SK-N-SH treated with all-trans-retinoic acid at 6 μM for 48 hours (cell line): ENCODE measurements around the gene SCAND1.

Experiments used
- ARNTL ChIP-seq: fragments of 450-650 bp; formaldehyde crosslinking; IDR thresholded peaks from 2 replicates; pipeline ENCODE4 v1.5.0; 2020; ENCODE audit warnings: low read depth, mild to moderate bottlenecking, moderate library complexity, borderline replicate concordance
- BACH2 ChIP-seq: fragments of 250-450 bp; sonication (Bioruptor Pico); IDR thresholded peaks from 2 replicates; pipeline ENCODE4 v1.9.0; 2021; ENCODE audit warnings: mild to moderate bottlenecking, borderline replicate concordance
- ESRRG ChIP-seq: fragments of 250-450 bp; sonication (Bioruptor Pico); IDR thresholded peaks from 2 replicates; pipeline ENCODE4 v1.6.1; 2021; ENCODE audit warnings: mild to moderate bottlenecking
- OSR1 ChIP-seq: fragments of 250-450 bp; sonication (Bioruptor Pico); IDR thresholded peaks from 2 replicates; pipeline ENCODE4 v1.8.0; 2022; ENCODE audit warnings: moderate library complexity, mild to moderate bottlenecking, inconsistent platforms
- PPARA ChIP-seq: fragments of 250-450 bp; sonication (Bioruptor Pico); IDR thresholded peaks from 2 replicates; pipeline ENCODE4 v1.5.0; 2020; ENCODE audit warnings: mild to moderate bottlenecking, borderline replicate concordance
- SNAI2 ChIP-seq: fragments of 250-450 bp; sonication (Bioruptor Pico); IDR thresholded peaks from 2 replicates; pipeline ENCODE4 v1.5.0; 2020; ENCODE audit warnings: mild to moderate bottlenecking, moderate library complexity
- TCF4 ChIP-seq: fragments of 250-450 bp; sonication (Bioruptor Pico); IDR thresholded peaks from 2 replicates; pipeline ENCODE4 v1.8.0; 2021; ENCODE audit warnings: mild to moderate bottlenecking, moderate library complexity, borderline replicate concordance
- TF ChIP-seq, protein P1 (sequence below): fragments of 250-450 bp; sonication (Bioruptor Pico); IDR thresholded peaks from 2 replicates; pipeline ENCODE4 v1.8.0; 2020; ENCODE audit warnings: mild to moderate bottlenecking, moderate library complexity, borderline replicate concordance
- TF ChIP-seq, protein P2 (sequence below): fragments of 250-450 bp; sonication (Bioruptor Pico); IDR thresholded peaks from 2 replicates; pipeline ENCODE4 v1.5.1; 2020; ENCODE audit warnings: low read depth, mild to moderate bottlenecking, moderate library complexity

DNA sequence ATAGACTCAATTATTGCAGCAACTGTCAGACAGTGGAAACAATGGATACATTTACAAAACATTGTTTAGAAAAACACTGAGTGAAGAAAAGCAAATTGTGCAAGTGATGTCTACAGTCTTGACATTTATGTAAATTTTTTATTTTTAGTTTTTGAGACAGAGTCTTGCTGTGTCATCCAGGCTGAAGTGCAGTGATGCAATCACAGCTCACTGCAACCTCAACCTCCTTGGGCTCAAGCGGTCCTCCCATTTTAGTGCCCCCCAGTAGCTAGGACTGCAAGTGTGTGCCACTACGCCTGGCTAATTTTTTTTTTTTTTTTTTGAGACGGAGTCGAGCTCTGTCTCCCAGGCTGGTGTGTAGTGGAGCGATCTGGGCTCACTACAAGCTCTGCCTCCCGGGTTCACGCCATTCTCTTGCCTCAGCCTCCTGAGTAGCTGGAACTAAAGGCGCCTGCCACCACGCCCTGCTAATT is 23.8 kb upstream of the SCAND1 start:
- TF ChIP-seq ESRRG (CRISPR knock-in tag) (no peak), OSR1 (no peak), ARNTL (CRISPR knock-in tag) (no peak), BACH2 (CRISPR knock-in tag) (no peak), TCF4 (CRISPR knock-in tag) (no peak), SNAI2 (CRISPR knock-in tag) (no peak), PPARA (CRISPR knock-in tag) (no peak)
- TF ChIP-seq, protein P1, sequence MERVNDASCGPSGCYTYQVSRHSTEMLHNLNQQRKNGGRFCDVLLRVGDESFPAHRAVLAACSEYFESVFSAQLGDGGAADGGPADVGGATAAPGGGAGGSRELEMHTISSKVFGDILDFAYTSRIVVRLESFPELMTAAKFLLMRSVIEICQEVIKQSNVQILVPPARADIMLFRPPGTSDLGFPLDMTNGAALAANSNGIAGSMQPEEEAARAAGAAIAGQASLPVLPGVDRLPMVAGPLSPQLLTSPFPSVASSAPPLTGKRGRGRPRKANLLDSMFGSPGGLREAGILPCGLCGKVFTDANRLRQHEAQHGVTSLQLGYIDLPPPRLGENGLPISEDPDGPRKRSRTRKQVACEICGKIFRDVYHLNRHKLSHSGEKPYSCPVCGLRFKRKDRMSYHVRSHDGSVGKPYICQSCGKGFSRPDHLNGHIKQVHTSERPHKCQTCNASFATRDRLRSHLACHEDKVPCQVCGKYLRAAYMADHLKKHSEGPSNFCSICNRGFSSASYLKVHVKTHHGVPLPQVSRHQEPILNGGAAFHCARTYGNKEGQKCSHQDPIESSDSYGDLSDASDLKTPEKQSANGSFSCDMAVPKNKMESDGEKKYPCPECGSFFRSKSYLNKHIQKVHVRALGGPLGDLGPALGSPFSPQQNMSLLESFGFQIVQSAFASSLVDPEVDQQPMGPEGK (CRISPR knock-in tag) = no peak
- TF ChIP-seq, protein P2, sequence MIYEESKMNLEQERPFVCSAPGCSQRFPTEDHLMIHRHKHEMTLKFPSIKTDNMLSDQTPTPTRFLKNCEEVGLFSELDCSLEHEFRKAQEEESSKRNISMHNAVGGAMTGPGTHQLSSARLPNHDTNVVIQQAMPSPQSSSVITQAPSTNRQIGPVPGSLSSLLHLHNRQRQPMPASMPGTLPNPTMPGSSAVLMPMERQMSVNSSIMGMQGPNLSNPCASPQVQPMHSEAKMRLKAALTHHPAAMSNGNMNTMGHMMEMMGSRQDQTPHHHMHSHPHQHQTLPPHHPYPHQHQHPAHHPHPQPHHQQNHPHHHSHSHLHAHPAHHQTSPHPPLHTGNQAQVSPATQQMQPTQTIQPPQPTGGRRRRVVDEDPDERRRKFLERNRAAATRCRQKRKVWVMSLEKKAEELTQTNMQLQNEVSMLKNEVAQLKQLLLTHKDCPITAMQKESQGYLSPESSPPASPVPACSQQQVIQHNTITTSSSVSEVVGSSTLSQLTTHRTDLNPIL (CRISPR knock-in tag) = no peak
